GM19324 (cell line): Measurements from ENCODE around the gene GPR84.
"Not testable (repeated sequence)": the region's sequence is repeated elsewhere in the genome, so short reads cannot be mapped to it uniquely, and the experiment has no call there.

Source experiments
- ATAC-seq: cut with Tn5 transposase; IDR thresholded peaks from one replicate; pipeline ENCODE4 v1.9.1; 2021; ENCODE audit warnings: mild to moderate bottlenecking, moderate library complexity; ENCODE audit not compliant: unreplicated experiment, low FRiP score

Gene GPR84

GRCh38 chr12:54357506-54358190 lies 6.6 kb downstream of the GPR84 start:
- no peak for ATAC-seq

DNA sequence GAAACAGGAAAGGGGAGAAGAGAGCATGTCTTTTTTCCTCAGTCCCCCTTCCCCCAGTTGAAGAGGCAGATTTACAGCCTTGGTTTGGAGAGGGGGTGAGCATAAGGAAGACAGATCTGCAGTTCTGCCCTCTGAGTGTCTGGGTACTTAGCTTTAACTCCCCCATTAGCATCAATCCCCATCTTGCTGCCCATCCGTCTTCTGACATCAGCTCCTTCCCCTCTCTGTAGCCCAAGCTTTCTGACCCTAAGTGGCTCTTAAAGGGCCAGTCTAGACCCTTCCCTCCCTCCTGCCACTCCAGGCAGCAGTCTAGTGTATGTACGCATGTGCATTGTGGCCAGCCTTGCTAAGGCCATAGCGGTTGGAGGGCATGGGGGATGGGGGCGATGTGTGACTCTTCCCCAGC lies 7.3 kb downstream of the GPR84 start:
- ATAC-seq = no peak

DNA sequence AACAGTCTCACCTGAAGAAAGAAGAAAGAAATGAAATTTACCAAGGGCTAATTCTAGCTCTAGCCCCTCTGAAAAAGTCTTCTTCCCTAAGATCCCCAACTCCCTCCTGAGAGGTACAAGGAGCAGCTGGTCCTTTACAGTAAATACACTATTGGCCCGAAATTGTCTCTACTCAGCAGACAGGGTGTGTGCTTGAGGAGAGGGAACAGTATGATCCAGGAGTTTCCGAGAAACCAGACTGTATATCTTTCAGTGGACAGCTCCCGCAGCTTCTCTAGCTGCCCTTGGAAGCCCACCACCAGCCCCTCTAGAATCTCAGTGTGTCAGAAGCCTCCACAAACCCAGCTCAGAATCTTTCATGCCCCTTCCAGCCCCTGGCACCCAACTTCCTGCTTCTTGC lies 8.1 kb downstream of the GPR84 start:
- ATAC-seq = no peak

GRCh38 chr12:54355104-54355815 lies 9.0 kb downstream of the GPR84 start:
- no peak for ATAC-seq

GRCh38 chr12:54354271-54354670 lies 10.0 kb downstream of the GPR84 start:
- ATAC-seq = not testable (repeated sequence)

- ATAC-seq = no peak
Measured at GRCh38 chr12:54352891-54353874, 11.1 kb downstream of the GPR84 start.

- ATAC-seq = no peak
Measured at GRCh38 chr12:54352022-54352531, 12.2 kb downstream of the GPR84 start.

GRCh38 chr12:54351341-54351740 lies 12.9 kb downstream of the GPR84 start:
- ATAC-seq = no peak

DNA sequence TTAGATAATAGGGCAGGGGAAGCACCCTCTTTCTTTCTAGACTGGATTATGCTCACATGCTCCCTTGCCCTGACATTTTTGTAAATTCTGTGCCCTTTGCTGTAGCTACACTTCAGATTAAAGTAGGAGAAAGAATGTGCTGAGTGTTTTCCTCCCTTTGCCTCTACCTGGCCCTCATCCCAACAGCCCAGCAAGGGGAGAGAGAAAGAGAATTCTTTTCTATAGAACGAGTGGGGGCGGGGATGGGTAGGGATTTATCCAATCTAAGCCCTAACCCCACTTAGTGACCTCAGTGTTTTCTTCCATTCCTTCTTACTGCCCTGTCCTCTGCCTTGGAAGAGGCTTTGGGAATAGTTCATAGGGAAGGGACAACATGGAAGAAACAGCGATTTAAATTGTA lies 13.5 kb downstream of the GPR84 start:
- ATAC-seq = no peak

DNA sequence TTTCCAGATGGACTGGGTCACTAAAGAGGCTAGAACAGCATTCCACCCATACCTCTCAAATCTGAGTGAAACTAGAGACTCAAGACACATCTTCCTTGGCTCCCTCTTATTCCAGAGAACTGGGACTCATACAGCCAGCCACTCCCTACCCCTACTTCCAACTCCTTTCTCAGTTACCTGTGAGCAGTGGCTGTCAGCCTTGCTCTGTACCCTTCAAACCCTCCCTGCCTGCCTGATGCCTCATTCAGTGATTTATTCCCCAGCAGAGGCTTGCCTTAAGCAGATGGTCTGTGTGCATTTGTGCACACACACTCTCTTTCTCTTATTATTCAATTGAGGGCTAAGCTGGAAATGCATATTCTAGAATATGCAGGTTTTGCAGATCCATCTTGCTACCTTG lies 14.6 kb downstream of the GPR84 start:
- ATAC-seq = no peak

GRCh38 chr12:54349036-54349435 lies 15.2 kb downstream of the GPR84 start:
- no peak for ATAC-seq

- no peak for ATAC-seq
Measured at GRCh38 chr12:54341378-54342300, 22.6 kb downstream of the GPR84 start.

DNA sequence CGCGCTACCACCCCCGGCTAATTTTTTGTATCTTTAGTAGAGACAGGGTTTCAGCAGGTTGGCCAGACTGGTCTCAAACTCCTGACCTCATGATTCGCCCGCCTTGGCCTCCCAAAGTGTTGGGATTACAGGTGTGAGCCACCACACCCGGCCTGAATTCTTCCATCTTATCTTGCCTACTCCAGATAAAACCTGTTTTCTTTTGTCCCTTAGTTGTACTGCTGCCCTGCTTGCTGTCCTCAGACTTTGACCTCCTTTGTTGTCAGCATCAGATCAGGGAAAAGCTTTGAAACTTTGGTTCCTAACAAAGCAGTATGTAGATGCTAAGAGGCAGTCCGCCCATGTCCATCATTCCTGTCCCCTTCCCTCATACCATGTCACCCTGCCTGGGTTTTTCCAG lies 23.4 kb downstream of the GPR84 start:
- ATAC-seq = no peak

DNA sequence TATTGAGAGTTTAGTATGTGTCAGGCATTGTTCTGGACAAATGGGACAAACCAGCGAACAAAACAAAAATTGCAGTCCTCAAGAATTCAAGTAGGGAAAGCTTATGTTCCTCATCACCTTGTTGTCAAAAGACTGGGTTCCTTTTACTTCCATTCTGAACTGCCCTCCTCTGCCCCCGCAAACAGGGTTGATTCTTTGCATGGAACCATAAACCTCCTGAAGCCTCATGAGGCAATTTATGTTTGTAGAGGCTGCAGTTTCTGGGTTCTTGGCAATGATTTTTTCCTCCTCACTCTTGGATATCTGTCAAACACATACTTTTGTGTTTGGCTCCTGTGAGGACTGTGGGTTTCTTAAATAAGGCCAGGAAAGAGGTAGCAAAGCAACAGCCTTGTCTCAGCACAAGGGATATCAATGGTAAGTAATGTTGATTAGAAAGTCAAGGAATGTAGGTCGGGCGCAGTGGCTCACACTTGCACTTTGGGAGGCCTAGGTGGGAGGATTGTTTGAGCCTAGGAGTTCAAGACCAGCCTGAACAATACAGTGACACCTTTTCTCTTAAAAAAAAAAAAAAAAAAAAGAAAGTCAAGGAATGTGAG lies 25.5 kb downstream of the GPR84 start:
- ATAC-seq = no peak

DNA sequence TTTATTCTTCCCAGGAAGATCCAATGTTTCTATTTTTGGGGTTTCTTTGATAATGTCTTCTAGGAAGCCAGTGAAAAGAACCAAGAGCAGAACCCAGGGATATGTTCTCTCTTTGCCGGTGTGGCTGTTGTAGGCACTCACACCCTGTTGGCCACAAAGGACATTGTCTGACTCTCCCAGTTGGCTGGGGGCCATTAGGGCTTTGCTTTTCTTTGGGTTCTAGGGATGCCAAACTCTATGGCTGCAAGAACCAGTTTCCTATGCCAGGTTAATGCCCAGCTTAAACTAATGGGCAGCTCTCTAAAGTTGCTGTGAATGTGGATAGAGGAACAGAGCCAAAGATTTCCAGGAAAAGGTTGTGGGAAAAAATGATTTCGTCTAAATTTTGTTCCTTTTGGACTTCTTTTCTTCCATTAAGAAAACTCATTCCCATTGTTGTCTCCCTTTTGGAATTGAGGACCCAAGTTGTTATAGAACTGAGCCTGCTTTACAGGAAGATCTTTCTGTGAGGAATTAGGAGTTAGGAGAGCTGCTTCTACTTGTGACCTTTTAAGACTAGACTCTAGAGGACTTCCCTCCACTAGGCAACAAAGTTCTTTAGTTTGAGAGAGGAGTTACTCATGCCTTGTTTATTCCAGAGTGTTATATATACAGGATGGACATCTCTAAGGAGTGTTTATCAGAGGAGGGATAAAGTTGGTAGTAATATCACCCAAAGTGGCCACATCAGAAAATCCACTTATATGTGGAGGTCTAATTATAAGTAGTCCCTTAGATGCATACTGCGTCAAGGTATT lies 26.2 kb downstream of the GPR84 start:
- no peak for ATAC-seq

GRCh38 chr12:54337280-54337842 lies 26.9 kb downstream of the GPR84 start:
- no peak for ATAC-seq

DNA sequence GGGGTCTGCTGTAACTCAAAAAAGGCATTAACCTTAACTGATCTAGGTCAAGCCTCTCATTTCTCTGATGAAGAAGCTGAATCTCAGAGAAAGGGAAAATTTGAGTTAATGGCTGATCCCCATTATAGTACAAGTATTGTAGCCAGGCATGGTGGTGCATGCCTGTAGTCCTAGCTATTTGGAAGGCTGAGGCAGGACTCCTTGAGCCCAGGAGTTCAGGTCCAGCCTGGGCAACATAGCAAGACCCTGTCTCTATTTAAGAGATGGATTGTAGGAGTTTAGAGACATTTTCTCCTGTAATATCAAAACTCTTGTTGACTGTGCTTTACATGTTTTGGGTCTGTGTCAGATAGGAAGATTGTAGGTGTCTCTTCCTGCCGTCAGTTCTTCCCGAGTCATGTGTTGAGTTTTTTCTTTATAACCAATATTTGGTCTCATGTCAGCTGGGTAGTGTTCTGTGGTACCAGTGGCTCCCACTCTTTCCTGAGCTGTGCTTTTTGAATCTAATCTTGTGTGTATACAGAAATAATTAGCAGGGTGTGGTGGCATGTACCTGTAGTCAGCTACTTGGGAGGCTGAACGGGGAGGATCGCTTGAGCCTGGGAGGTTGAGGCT lies 30.8 kb downstream of the GPR84 start:
- no peak for ATAC-seq

- no peak for ATAC-seq
Measured at GRCh38 chr12:54331461-54331860, 32.8 kb downstream of the GPR84 start.
